Astrocyte of the spinal cord (primary cell): Measurements from ENCODE around the gene SAMD4A.

Experiments
- DNase-seq: peaks from one replicate; pipeline ENCODE4 v3.0.0; 2011; ENCODE audit warnings: low read depth, low spot score
- H3K4me3 ChIP-seq: 2 replicates; pipeline ENCODE4 v1.5.1; 2011; ENCODE audit warnings: low read depth, mild to moderate bottlenecking, low read length, moderate library complexity
- CTCF ChIP-seq: IDR thresholded peaks from 2 replicates; pipeline ENCODE4 v1.5.1; 2012; ENCODE audit warnings: low read depth, mild to moderate bottlenecking, low read length, inconsistent platforms
- in situ Hi-C: cut with HindIII; loops from 2 replicates; pipeline ENCODE4 v1.10.0; 2017; ENCODE audit warnings: low sequenced_read_pairs

The SAMD4A gene

GRCh38 chr14:54653712-54654469 lies 87.0 kb downstream of the SAMD4A start:
- in situ Hi-C loops = no loop called here
- H3K4me3 ChIP-seq = no peak overlapping the region
- TF ChIP-seq CTCF = no peak
- DNase-seq = peak; percentile 91

- no peak for DNase-seq
- in situ Hi-C loops = no loop called here
Measured at GRCh38 chr14:54654605-54655004, 87.7 kb downstream of the SAMD4A start.

GRCh38 chr14:54658836-54659235 lies 91.9 kb downstream of the SAMD4A start:
- in situ Hi-C loops = no loop called here
- DNase-seq = no peak
- H3K4me3 ChIP-seq = no peak overlapping the region
- TF ChIP-seq CTCF = no peak

More at GRCh38 chr14:54654605-54655004, 87.7 kb downstream of the SAMD4A start:
- no peak overlapping the region for H3K4me3 ChIP-seq
- no peak for TF ChIP-seq CTCF

GRCh38 chr14:54659365-54659764 lies 92.4 kb downstream of the SAMD4A start:
- no peak for DNase-seq
- TF ChIP-seq CTCF = no peak
- no peak overlapping the region for H3K4me3 ChIP-seq
- in situ Hi-C loops = no loop called here

GRCh38 chr14:54660604-54661111 lies 93.7 kb downstream of the SAMD4A start:
- no peak for DNase-seq
- TF ChIP-seq CTCF = no peak
- in situ Hi-C loops = no loop called here
- H3K4me3 ChIP-seq = no peak overlapping the region

GRCh38 chr14:54662491-54663133 lies 95.7 kb downstream of the SAMD4A start:
- in situ Hi-C loops = no loop called here

More at GRCh38 chr14:54662491-54663133, 95.7 kb downstream of the SAMD4A start:
- TF ChIP-seq CTCF = no peak
- H3K4me3 ChIP-seq = no peak overlapping the region
- DNase-seq = no peak
